ENCODE data around the gene DGKD. TPM values are rescaled to one million over a fixed set of nuclear protein-coding genes. Genes with fewer than 3 reads are reported as not detected.

DGKD gene
- total and polyA plus RNA-seq, 9 of the 15 experiments (the other 6 are each of a cell fraction or from before 2014, with no cell fraction given): 0.52 to 29.5 (median 10.6) TPM

DNA sequence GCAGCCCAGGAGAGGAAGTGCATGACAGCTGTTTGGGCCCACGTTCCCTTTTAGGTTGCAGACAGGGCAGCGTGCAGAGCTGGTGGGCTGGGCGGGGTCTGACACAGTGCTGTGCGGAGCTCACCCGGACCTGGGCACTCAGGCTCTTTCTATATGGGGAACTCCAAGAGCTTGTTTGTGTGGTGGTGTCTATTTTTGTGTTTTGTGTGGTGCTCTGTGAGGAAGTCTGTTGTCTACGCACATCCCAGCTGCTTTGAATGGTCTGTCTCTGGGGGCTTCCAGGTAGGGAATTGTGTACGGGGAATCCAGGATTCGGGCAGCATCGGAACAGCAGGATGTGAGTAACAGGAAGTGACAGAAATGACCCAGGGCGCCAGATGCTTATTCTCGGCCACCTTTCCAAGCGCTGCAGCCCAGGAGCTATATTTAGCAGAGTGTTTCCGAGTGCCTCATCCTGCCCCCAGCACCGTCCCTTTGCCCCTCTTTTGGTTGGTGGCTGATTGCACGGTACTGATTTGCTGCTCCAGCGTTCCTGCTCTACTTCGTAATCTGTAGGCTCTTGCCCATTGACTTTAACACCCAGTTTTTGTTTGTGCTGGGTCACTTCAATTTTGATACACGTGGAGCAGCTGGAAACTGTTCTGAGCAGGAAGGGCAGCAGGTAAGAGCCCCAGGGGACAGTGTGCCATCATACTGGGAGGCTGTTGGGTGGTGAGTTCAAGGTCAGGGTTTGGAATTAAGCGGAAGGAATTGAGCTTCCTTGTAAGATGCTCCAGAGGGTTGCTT, 64.7 kb downstream of the DGKD start (continued):
- TF ChIP-seq, protein P1, sequence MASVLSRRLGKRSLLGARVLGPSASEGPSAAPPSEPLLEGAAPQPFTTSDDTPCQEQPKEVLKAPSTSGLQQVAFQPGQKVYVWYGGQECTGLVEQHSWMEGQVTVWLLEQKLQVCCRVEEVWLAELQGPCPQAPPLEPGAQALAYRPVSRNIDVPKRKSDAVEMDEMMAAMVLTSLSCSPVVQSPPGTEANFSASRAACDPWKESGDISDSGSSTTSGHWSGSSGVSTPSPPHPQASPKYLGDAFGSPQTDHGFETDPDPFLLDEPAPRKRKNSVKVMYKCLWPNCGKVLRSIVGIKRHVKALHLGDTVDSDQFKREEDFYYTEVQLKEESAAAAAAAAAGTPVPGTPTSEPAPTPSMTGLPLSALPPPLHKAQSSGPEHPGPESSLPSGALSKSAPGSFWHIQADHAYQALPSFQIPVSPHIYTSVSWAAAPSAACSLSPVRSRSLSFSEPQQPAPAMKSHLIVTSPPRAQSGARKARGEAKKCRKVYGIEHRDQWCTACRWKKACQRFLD (CRISPR knock-in tag; IDR thresholded peaks at IDR 0.05): no peak
- TF ChIP-seq RAD51 (IDR thresholded peaks at IDR 0.05; ENCODE audit: borderline replicate concordance, low read depth): no peak
- no peak for TF ChIP-seq ZNF384 (IDR thresholded peaks at IDR 0.05; ENCODE audit: low read depth, low read length)
- TF ChIP-seq RFX5 (IDR thresholded peaks at IDR 0.05; ENCODE audit: low read depth, low read length): no peak

DNA sequence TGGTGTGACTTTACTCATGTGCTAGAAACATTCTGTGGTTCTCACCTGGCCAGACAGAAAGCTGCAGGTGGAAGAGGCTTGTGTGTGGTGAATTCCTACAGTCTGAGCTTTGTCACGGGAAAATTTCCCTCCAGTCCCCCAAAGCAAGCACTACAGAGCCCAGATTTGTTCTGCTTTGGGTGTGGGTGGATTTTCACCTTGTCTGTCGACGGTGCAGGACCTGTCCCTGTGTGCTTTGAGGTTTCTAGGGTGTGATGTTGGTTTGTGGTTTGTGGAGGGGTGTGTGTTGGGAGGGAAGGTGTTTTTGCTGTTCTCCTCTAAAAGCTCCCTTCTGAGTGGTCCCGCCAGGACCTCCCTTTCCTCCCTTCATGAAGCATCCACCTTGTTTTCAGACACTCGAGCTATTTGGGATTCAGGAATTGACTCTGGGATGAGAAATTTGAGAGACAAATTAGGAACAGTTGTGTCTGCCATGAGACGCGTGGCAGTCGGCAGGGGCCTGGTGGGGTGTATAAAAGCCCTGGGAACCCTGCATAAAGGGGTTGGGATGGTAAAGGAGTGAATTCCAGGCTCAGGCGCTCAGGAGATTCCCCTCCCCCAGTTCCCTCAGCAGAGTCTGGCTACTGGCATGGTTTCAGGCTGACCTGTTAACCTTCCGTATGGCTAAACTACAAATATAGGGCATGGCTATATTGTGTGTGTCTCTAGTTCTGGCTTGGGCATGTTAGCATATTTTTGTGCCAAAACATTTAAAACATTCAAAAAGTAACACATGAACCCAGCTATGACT, 65.5 kb downstream of the DGKD start:
- H3K4me1 ChIP-seq (replicated peaks in 1 of 2; ENCODE audit: control insufficient read depth in 2 of 2, insufficient read depth in 2 of 2, low read length in 2 of 2): peaks cover 18 to 21% of the 10 kb centered on the region in 2 experiments; a peak in 4 of 5 replicates
- TF ChIP-seq HDAC8 (tag; IDR thresholded peaks at IDR 0.05) (no peak), SP2 (IDR thresholded peaks at IDR 0.05; ENCODE audit: extremely low read depth, low read depth, low read length, poor library complexity, severe bottlenecking) (no peak), CBX2 (IDR thresholded peaks at IDR 0.05; ENCODE audit: insufficient read depth, low read length, poor library complexity, severe bottlenecking) (no peak), ZNF41 (CRISPR knock-in tag; conservative IDR thresholded peaks at IDR 0.05) (no peak)
- TF ChIP-seq, protein P2, sequence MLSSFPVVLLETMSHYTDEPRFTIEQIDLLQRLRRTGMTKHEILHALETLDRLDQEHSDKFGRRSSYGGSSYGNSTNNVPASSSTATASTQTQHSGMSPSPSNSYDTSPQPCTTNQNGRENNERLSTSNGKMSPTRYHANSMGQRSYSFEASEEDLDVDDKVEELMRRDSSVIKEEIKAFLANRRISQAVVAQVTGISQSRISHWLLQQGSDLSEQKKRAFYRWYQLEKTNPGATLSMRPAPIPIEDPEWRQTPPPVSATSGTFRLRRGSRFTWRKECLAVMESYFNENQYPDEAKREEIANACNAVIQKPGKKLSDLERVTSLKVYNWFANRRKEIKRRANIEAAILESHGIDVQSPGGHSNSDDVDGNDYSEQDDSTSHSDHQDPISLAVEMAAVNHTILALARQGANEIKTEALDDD (IDR thresholded peaks at IDR 0.05): no peak
- no peak overlapping the region for H3K4me2 ChIP-seq (ENCODE audit: insufficient read depth, low read length)
- no peaks in the 10 kb centered on the region for H3K9me3 ChIP-seq (replicated peaks; ENCODE audit: control insufficient read depth, insufficient read depth, low read depth, low read length)
- POLR2A ChIA-PET: interaction anchor here (0.8 to 0.9 kb wide), 2 partner anchors 9 to 54 kb away, joined by 3 read pairs; no protein-coding TSS in a partner anchor
- H3K79me2 ChIP-seq (ENCODE audit: control insufficient read depth, insufficient read depth, low read length): peaks cover 8% of the 10 kb centered on the region; the same call in 2 of the 3 replicates
- FAIRE-seq (no peak), DNase-seq (ENCODE audit: extremely low read depth in 1 of 4, low spot score in 3 of 4) (no peak), ATAC-seq (no peak)
- no peak overlapping the region for H3K9ac ChIP-seq (ENCODE audit: insufficient read depth in 1 of 2, low read depth in 2 of 2, low read length in 2 of 2)
- H3K9me1 ChIP-seq (ENCODE audit: control insufficient read depth, insufficient read depth, low read length): no peaks in the 10 kb centered on the region
- H3K4me3 ChIP-seq: no peak overlapping the region
- H3K27me3 ChIP-seq (ENCODE audit: control insufficient read depth in 2 of 2, insufficient read depth in 2 of 2, low read length in 2 of 2): no peaks in the 10 kb centered on the region
- no peaks in the 10 kb centered on the region for H3K36me3 ChIP-seq (ENCODE audit: control insufficient read depth, insufficient read depth, low read length)
- no TSS peak for BruUV-seq (replicated peaks)
- H2AFZ ChIP-seq (ENCODE audit: low read depth, low read length): no peak overlapping the region
- 55% methylated on average over 6 of the region's 10 CpGs for WGBS (ENCODE audit: insufficient coverage, low coverage, missing lambda C conversion rate)
- intact Hi-C loops (cut with micrococcal nuclease): no loop called here
- in situ Hi-C loops (cut with MboI): no loop called here
- no peak overlapping the region; the same call in 2 of the 3 replicates for H3K27ac ChIP-seq (ENCODE audit: extremely low read depth, low read depth, low read length)
- no peaks in the 10 kb centered on the region for H4K20me1 ChIP-seq (replicated peaks; ENCODE audit: control insufficient read depth, insufficient read depth, low read length)
- CTCF ChIA-PET (ENCODE audit: low intra/inter-chr PET ratio): no interaction called here
